HUES64 (cell line): ENCODE measurements around the gene BCAS3.
"Not testable (repeated sequence)": the region's sequence is repeated elsewhere in the genome, so short reads cannot be mapped to it uniquely, and the experiment has no call there.

Experiments used
- H3K27ac ChIP-seq: 2 replicates; pipeline ENCODE4 v1.7.0; 2013; ENCODE audit warnings: low read depth, low read length, inconsistent platforms
- H3K27me3 ChIP-seq: 2 replicates; pipeline ENCODE4 v1.6.1; 2013; ENCODE audit warnings: mild to moderate bottlenecking, low read length; ENCODE audit not compliant: insufficient read depth
- H3K36me3 ChIP-seq: 2 replicates; pipeline ENCODE4 v1.6.1; 2013; ENCODE audit warnings: mild to moderate bottlenecking, low read length; ENCODE audit not compliant: insufficient read depth
- H3K4me1 ChIP-seq: 2 replicates; pipeline ENCODE4 v1.6.1; 2013; ENCODE audit warnings: mild to moderate bottlenecking, low read length, moderate library complexity; ENCODE audit not compliant: insufficient read depth
- H3K4me3 ChIP-seq: 2 replicates; pipeline ENCODE4 v1.5.1; 2013; ENCODE audit warnings: mild to moderate bottlenecking, low read length, moderate library complexity
- H3K9ac ChIP-seq: 2 replicates; pipeline ENCODE4 v1.6.1; 2013; ENCODE audit warnings: mild to moderate bottlenecking, low read depth, low read length
- H3K9me3 ChIP-seq: 2 replicates; pipeline ENCODE4 v1.6.1; 2013; ENCODE audit warnings: low read depth, low read length; ENCODE audit not compliant: insufficient read depth
- WGBS: fragments of 150-250, 120-280 bp; methylation state at CpG from one replicate; pipeline ENCODE4 v1.1.7; 2013; ENCODE audit warnings: missing lambda C conversion rate; 5-methylcytosine and 5-hydroxymethylcytosine counted together

Gene BCAS3

DNA sequence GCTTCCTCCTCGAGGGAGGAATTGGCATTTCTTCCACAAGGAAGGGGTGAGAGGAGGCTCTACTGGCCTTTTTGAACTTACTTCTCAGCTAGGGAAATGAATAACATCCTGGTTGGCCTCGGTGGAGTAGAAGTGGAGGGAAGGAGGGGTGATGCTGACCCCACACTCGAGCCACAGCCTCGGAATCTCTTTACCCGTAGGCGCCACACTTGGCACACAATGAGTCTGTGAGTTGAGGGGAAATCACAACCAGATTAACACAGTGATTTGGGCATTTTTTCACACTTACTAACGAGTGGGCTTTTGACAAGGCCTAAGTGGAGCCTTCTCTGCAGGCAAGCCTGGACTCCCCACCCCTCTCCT, 674.7 kb downstream of the BCAS3 start:
- WGBS, result 72% methylated on average over 7 of the region's 7 CpGs
- Histone ChIP-seq H3K36me3 (no peaks in the 10 kb centered on the region), H3K27me3 (no peaks in the 10 kb centered on the region), H3K4me3 (no peak overlapping the region), H3K9ac (0 out of 2 replicates have a peak overlapping the region, but pooled peaks have one; percentile 4), H3K4me1 (peaks cover 16% of the 10 kb centered on the region), H3K9me3 (no peaks in the 10 kb centered on the region), H3K27ac (no peak overlapping the region)

DNA sequence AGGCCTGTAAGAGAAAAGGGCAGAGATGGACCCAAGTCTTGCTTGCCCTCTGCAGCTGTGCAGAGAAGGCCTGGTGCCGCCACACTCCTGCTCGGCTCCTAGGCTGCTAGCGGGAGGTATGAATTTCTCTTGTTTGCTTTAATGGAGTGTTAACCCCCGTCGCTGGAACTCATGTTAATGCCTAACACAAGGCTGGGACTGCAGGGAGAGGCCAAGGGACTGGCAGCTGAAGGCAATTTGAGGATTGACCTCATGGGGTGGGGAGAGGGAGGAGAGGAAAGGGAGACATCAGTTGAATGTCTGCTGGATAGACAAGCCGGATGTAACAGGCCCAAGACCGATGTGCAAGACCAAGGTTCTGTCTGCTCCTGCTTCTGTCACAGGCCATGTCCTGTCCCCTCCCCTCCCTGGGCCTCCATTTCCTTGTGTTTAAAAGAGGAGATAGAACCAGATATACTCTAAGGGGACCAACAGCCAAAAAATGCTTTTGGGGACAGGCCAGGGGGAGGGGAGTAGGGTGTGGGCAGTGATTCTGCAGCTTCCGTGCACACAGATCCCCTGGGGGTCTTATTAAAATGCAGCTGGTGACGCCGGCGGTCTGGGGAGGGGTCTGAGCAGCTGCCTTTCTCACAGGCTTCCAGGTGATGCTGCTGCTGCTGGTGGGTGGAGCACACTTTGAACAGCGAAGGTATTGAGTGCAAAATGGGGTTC, 675.3 kb downstream of the BCAS3 start:
- Histone ChIP-seq H3K27ac (no peak overlapping the region), H3K4me3 (no peak overlapping the region), H3K27me3 (no peaks in the 10 kb centered on the region), H3K9me3 (no peaks in the 10 kb centered on the region), H3K9ac (0 out of 2 replicates have a peak overlapping the region, but pooled peaks have one; percentile 4), H3K4me1 (peaks cover 16% of the 10 kb centered on the region), H3K36me3 (no peaks in the 10 kb centered on the region)
- 41% methylated on average over 12 of the region's 12 CpGs for WGBS

GRCh38 chr17:61353615-61354014, 676.0 kb downstream of the BCAS3 start:
- WGBS, result 93% methylated on average over 12 of the region's 12 CpGs
- peaks cover 16% of the 10 kb centered on the region for H3K4me1 ChIP-seq
- H3K27me3 ChIP-seq, result no peaks in the 10 kb centered on the region
- H3K9ac ChIP-seq, result no peak overlapping the region
- H3K9me3 ChIP-seq, result no peaks in the 10 kb centered on the region
- no peak overlapping the region for H3K27ac ChIP-seq
- no peak overlapping the region for H3K4me3 ChIP-seq
- no peaks in the 10 kb centered on the region for H3K36me3 ChIP-seq

DNA sequence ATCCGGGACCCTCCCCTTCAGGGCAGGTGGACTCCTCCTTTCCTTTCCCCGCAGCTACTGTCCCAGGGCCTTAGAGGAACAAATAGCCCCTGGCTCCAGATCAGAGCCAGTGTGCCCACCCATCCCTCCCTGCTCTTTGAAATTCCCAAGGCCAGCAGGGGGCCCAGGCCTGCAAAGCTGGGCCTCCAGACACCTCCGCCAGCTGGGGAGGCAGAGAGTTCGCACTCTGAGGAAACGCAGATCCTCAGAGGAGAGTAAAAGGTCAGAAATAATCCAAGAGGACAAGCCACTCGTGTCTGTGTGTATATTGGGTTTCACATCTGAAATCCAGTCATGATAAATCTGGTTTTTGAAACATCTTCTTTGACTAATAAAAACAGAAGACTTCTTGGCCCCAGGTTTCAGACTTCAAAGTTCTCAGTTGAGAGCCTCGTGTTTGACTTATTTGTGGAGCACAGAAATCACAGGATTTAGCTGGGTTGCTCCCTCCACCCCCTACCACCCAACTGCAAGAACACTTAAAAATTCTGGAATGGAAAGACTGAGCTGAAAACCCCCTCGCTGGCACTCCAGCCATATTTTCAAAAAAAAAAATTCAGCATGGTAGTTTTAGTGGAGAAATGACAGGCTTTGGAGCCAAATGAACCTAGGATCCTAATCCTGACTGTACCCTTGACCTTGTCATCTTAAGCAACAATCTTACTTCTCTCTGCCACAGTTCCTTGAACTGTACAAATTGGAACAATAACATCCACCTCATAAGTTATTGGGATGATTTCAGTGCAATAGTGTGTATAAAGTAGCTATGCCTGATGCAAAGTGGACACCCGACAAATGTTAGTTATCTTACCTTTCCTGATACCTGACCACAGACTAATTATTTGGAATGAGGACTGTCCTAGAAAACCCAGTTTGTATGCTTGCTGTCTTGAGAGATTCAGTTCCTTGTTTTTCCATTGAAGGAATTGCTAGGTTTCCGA, 677.5 kb downstream of the BCAS3 start:
- H3K27ac ChIP-seq, result no peak overlapping the region
- H3K27me3 ChIP-seq, result no peaks in the 10 kb centered on the region
- no peaks in the 10 kb centered on the region for H3K36me3 ChIP-seq
- no peaks in the 10 kb centered on the region for H3K9me3 ChIP-seq
- 62% methylated on average over 10 of the region's 10 CpGs for WGBS
- peaks cover 20% of the 10 kb centered on the region for H3K4me1 ChIP-seq
- H3K4me3 ChIP-seq, result no peak overlapping the region
- H3K9ac ChIP-seq, result no peak overlapping the region

- not testable (repeated sequence) for H3K4me3 ChIP-seq, H3K9me3 ChIP-seq, H3K27me3 ChIP-seq, H3K36me3 ChIP-seq, H3K9ac ChIP-seq, H3K27ac ChIP-seq
- 88% methylated on average over 1 of the region's 3 CpGs for WGBS
- peaks cover 20% of the 10 kb centered on the region for H3K4me1 ChIP-seq
Observed at GRCh38 chr17:61357061-61357460, 679.4 kb downstream of the BCAS3 start.

DNA sequence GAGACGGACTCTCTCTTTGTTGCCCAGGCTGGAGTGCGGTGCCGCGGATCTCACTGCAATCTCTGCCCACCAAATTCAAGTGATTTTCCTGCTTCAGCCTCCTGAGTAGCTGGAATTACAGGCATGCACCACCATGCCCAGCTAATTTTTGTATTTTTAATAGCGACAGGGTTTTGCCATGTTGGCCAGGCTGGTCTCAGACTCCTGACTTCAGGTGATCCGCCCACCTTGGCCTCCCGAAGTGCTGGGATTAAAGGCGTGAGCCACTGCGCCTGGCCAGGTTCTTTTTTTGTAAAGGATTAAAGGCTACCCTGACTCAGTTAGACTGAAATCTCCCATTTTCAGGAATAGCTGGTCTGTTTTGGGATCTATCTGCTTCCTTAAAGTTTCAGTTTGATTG, 681.9 kb downstream of the BCAS3 start:
- H3K4me1 ChIP-seq, H3K9ac ChIP-seq, H3K9me3 ChIP-seq, H3K27ac ChIP-seq, H3K36me3 ChIP-seq, H3K27me3 ChIP-seq, H3K4me3 ChIP-seq: not testable (repeated sequence)
- WGBS, result 89% methylated on average over 9 of the region's 9 CpGs

DNA sequence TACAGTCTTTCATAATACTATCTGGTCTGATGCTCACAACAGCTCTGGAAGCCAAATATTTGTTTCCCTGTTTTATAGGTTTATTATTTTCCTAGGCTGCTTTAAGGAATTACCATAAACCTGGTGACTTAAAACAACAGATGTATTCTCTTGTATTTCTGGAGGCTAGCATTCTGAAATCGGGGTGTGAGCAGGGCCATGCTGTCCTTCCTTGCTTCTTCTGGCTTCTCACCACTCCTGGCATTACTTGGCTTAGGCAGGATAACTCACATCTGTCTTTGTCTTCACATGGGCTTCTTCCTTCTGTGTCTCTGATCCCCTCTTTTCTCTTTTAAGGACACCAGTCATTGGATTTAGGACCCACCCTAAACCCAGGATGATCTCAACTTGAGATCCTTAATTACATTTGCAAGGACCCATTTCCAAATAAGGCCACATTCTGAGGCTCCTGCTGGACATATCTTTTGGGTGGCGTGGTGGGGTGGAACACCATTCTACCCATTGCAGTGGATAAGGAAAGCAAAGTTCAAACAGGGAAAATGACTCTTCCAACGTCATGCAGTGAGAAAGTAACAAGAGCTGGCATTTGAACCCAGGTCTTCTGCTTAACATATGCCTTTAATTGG, 682.8 kb downstream of the BCAS3 start:
- Histone ChIP-seq H3K9me3 (no peaks in the 10 kb centered on the region), H3K27me3 (no peaks in the 10 kb centered on the region), H3K27ac (no peak overlapping the region), H3K4me3 (no peak overlapping the region), H3K36me3 (no peaks in the 10 kb centered on the region), H3K9ac (no peak overlapping the region), H3K4me1 (peaks cover 4% of the 10 kb centered on the region; the same call in 1 of the 2 replicates)
- 91% methylated on average over 3 of the region's 3 CpGs for WGBS

DNA sequence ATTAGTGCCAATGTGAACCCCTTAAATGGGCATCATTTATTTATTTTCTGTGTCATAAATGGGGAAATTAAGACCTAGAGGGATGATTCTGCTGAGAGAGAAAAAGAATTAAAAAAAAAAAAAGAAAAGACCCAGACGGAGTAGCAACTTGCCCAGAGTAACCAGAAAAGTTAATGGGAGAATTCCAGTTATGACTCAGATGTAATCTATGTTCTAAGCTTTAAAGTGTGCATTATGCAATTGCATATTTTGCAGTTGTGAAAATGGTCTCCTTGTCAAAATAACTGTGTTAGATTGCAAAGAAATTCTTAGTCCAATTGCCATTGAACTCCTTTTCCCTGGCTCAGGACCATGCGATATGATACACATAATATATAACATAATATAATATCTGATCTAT, 683.4 kb downstream of the BCAS3 start:
- H3K9ac ChIP-seq, result no peak overlapping the region
- WGBS, result 93% methylated on average over 1 of the region's 2 CpGs

GRCh38 chr17:61362396-61362795, 684.7 kb downstream of the BCAS3 start:
- no peaks in the 10 kb centered on the region for H3K27me3 ChIP-seq
- WGBS, result 79% methylated on average over 5 of the region's 5 CpGs

More for the DNA sequence above, 683.4 kb downstream of the BCAS3 start:
- Histone ChIP-seq H3K36me3 (no peaks in the 10 kb centered on the region), H3K9me3 (no peaks in the 10 kb centered on the region), H3K4me1 (peaks cover 4% of the 10 kb centered on the region; the same call in 1 of the 2 replicates), H3K27me3 (no peaks in the 10 kb centered on the region), H3K27ac (no peak overlapping the region), H3K4me3 (no peak overlapping the region)

GRCh38 chr17:61362852-61363600, 685.4 kb downstream of the BCAS3 start:
- Histone ChIP-seq H3K4me1 (peaks cover 4% of the 10 kb centered on the region; the same call in 1 of the 2 replicates), H3K9me3 (no peaks in the 10 kb centered on the region), H3K27me3 (no peaks in the 10 kb centered on the region), H3K27ac (no peak overlapping the region), H3K36me3 (no peaks in the 10 kb centered on the region), H3K9ac (no peak overlapping the region), H3K4me3 (no peak overlapping the region)
- WGBS, result 95% methylated on average over 9 of the region's 9 CpGs

More at GRCh38 chr17:61362396-61362795, 684.7 kb downstream of the BCAS3 start:
- Histone ChIP-seq H3K4me1 (peaks cover 4% of the 10 kb centered on the region; the same call in 1 of the 2 replicates), H3K4me3 (no peak overlapping the region), H3K27ac (no peak overlapping the region), H3K9ac (no peak overlapping the region), H3K9me3 (no peaks in the 10 kb centered on the region), H3K36me3 (no peaks in the 10 kb centered on the region)
